Measurements from ENCODE around the gene NDRG3. TPM values are rescaled to one million over a fixed set of nuclear protein-coding genes. Genes with fewer than 3 reads are reported as not detected.

The NDRG3 gene
- total RNA-seq, 4 donors from 2014 or later, result 19.2 to 24.2 (median 22.7) TPM

- Histone ChIP-seq H3K4me3 (peak within 1 kb of the TSS; percentile 90), H3K36me3 (peaks cover 25% of the 10 kb centered on the region), H3K4me1 (peaks cover 24% of the 10 kb centered on the region), H3K9me3 (no peaks in the 10 kb centered on the region), H3K27ac (peak within 1 kb of the TSS; percentile 91), H3K27me3 (no peaks in the 10 kb centered on the region)
- 2% methylated on average over 26 of the region's 90 CpGs for WGBS
- DNase-seq (ENCODE audit: low spot score in 2 of 2), result peak; percentile 99
- TF ChIP-seq POLR2A (IDR thresholded peaks at IDR 0.05) (peak in 1 of 2 donors; percentile 55), CTCF (IDR thresholded peaks at IDR 0.05) (peak; percentile 84 to 88), EP300 (IDR thresholded peaks at IDR 0.05) (no peak), POLR2AphosphoS5 (IDR thresholded peaks at IDR 0.05) (peak; percentile 7 to 99 (median 96))
These were observed 140.3 kb downstream of the NDRG3 start, which contains the start of gene RAB5IF for GRCh38 chr20:36605399-36606157. RAB5IF (plus strand) TSS chr20:36605779; CDS start chr20:36605952, 173 bp downstream.

- DNase-seq (ENCODE audit: low spot score in 2 of 2), result peak; percentile 72 to 83
- Histone ChIP-seq H3K36me3 (peaks cover 19% of the 10 kb centered on the region), H3K9me3 (no peaks in the 10 kb centered on the region), H3K27me3 (no peaks in the 10 kb centered on the region), H3K4me1 (peaks cover 24% of the 10 kb centered on the region), H3K27ac (peak overlapping the region; percentile 91), H3K4me3 (peak overlapping the region; percentile 90)
- TF ChIP-seq EP300 (IDR thresholded peaks at IDR 0.05), result no peak
- no peak for TF ChIP-seq POLR2AphosphoS5 (IDR thresholded peaks at IDR 0.05)
- no peak for TF ChIP-seq CTCF (IDR thresholded peaks at IDR 0.05)
- TF ChIP-seq POLR2A (IDR thresholded peaks at IDR 0.05), result no peak
- WGBS, result 57% methylated on average over 15 of the region's 15 CpGs
These were observed 140.9 kb downstream of the NDRG3 start for GRCh38 chr20:36604952-36605398.

Other genes with a start within 250 kb of the NDRG3 start
- gene MYL9, start 204.6 kb downstream of the NDRG3 start, total RNA-seq, result 10 to 100 TPM; 29.4 to 34.0 (median 30.7) TPM
- gene TGIF2, start 172.5 kb downstream of the NDRG3 start, total RNA-seq, result 10 to 100 TPM in 1 of 4 donors, 1 to 10 TPM in 3; 8.1 to 11.3 (median 9.1) TPM
- 100 to 1,000 TPM in 2 of 4 donors, 10 to 100 TPM in 2; 42.2 to 127 (median 89.4) TPM for gene RAB5IF, start 140.3 kb downstream of the NDRG3 start, total RNA-seq
- gene SLA2, start 99.9 kb downstream of the NDRG3 start, total RNA-seq, result under 1 TPM in 2 of 4 donors, not detected in 2; 0.30 to 0.97 TPM
- gene DSN1, start 27.7 kb upstream of the NDRG3 start, total RNA-seq, result 10 to 100 TPM in 1 of 4 donors, 1 to 10 TPM in 3; 6.7 to 13.5 (median 9.6) TPM
- not detected for gene TLDC2, start 130.0 kb upstream of the NDRG3 start, total RNA-seq
- gene SAMHD1, start 205.6 kb upstream of the NDRG3 start, total RNA-seq, result 10 to 100 TPM; 32.9 to 77.4 (median 44.2) TPM